Pancreas (tissue), 10 donors: ENCODE data around the gene HDAC4. TPM values are rescaled to one million over a fixed set of nuclear protein-coding genes. Genes with fewer than 3 reads are reported as not detected.

Experiments used
- ATAC-seq, 4 donors: fragments of 200-7000 bp; cut with Tn5 transposase; one replicate each; pipeline versions ENCODE4 v1.8.0 to v1.9.1; 2020; ENCODE audit warnings: mild to moderate bottlenecking in 4 of 4, moderate library complexity in 4 of 4
- DNase-seq, 6 donors: peaks; one replicate each; pipeline ENCODE4 v3.0.0-alpha.2; 2020
- FAIRE-seq: peaks from 2 replicates; lab custom pipeline; 2012; peaks lifted over from hg19 to GRCh38; lab: Jason Lieb, UNC
- H3K27ac ChIP-seq, 4 donors: fragments of 200-600 bp; sonication (generic); 1 replicate in 3 of 4; 2 replicates in 1 of 4; pipeline versions ENCODE4 v1.5.0 to v1.8.0; 2020
- H3K27me3 ChIP-seq, 4 donors: fragments of 200-600 bp; one replicate each; pipeline ENCODE4 v1.8.0; 2021
- H3K36me3 ChIP-seq, 3 donors: fragments of 200-600 bp; sonication (generic) in 1 of 3; one replicate each; pipeline versions ENCODE4 v1.5.0 to v1.8.0; 2020 to 2021
- H3K4me1 ChIP-seq, 3 donors: fragments of 200-600 bp; one replicate each; pipeline ENCODE4 v1.8.0; 2021
- H3K4me3 ChIP-seq, 4 donors: fragments of 200-600 bp; sonication (generic) in 2 of 4; one replicate each; pipeline versions ENCODE4 v1.5.0 to v1.8.0; 2020 to 2021
- H3K9me3 ChIP-seq, 4 donors: fragments of 200-600 bp; one replicate each; pipeline ENCODE4 v1.8.0; 2021
- CTCF ChIP-seq, 4 donors: fragments of 200-600 bp; sonication (generic) in 3 of 4; IDR thresholded peaks; one replicate each; pipeline versions ENCODE4 v1.5.0 to v1.8.0; 2021; ENCODE audit warnings: antibody characterized with exemption in 4 of 4
- WGBS, 2 donors: extraction: QIAGEN DNeasy Blood & Tissue Kit; methylation state at CpG; one replicate each; pipeline ENCODE4 v1.1.7; 2013; 5-methylcytosine and 5-hydroxymethylcytosine counted together
- intact Hi-C, 3 donors: fragments of 100-400 bp; cut with DNase I; formaldehyde crosslinking; loops; one replicate each; pipeline versions ENCODE4 v1.11.1 to v1.14.2; 2022
- polyA plus RNA-seq, 2 donors: library from polyadenylated mRNA; stranded (reverse); fragments of 200-250 nt; gene quantifications; one replicate each; pipeline ENCODE4 v1.2.3, GENCODE V29; 2013
- total RNA-seq, 6 donors: library from RNA; stranded (reverse); fragmentation: NEBNext Ultra II Directional in 4 of 6; extraction: Animal tissue kit (Norgen Biotek cat#: 25700) in 4 of 6; gene quantifications; one replicate each; pipeline versions ENCODE4 v1.2.1 to v1.2.4, GENCODE V29; 2021 to 2023
- donor health status: healthy with polysubstance abuse.
- donor health status: DM: no; HTN: no; CAD: no; lungs with moderate emphysema.
- donor health status: DM: no; HTN: no; CAD: no.
- donor health status: control.
- donor health status: control.
- donor health status: Bipolar disorder and iron deficiency.
- donor health status: DM: yes; HTN: yes; CAD: no.
- donor health status: DM: no; HTN: no; CAD: no.
- donor health status: DM: no; HTN: no; CAD: no.
- donor health status: DM: yes; HTN: yes; CAD: no.

HDAC4 gene
- total and polyA plus RNA-seq, 8 donors: 8.2 to 31.8 (median 16.6) TPM

- WGBS, 2 donors: 93 to 96% methylated on average over 11 of the region's 11 CpGs
- no peaks in the 10 kb centered on the region for H3K9me3 ChIP-seq
- H3K4me3 ChIP-seq: no peak overlapping the region
- no peaks in the 10 kb centered on the region for H3K4me1 ChIP-seq
- DNase-seq (peak in 2 of 6 donors; percentile 28 to 34), FAIRE-seq (no peak), ATAC-seq (no peak)
- H3K27me3 ChIP-seq: no peaks in the 10 kb centered on the region
- intact Hi-C loops: no loop called here
- peaks cover 0 to 7% (median 0%) of the 10 kb centered on the region in 3 donors for H3K36me3 ChIP-seq
- H3K27ac ChIP-seq: no peak overlapping the region
- TF ChIP-seq CTCF (IDR thresholded peaks at IDR 0.05): no peak
These were observed 353.0 kb downstream of the HDAC4 start for GRCh38 chr2:239047861-239048260.

GRCh38 chr2:239047420-239047819 is 353.4 kb downstream of the HDAC4 start:
- H3K9me3 ChIP-seq: no peaks in the 10 kb centered on the region
- peak in 1 of 4 donors; percentile 14 for ATAC-seq
- peaks cover 0 to 3% (median 0%) of the 10 kb centered on the region in 3 donors for H3K36me3 ChIP-seq
- intact Hi-C loops: no loop called here
- DNase-seq: peak in 2 of 6 donors; percentile 25 to 40
- H3K4me3 ChIP-seq: no peak overlapping the region
- TF ChIP-seq CTCF (IDR thresholded peaks at IDR 0.05): no peak
- no peak overlapping the region for H3K27ac ChIP-seq
- H3K27me3 ChIP-seq: no peaks in the 10 kb centered on the region
- FAIRE-seq: no peak
- H3K4me1 ChIP-seq: no peaks in the 10 kb centered on the region
- 92 to 95% methylated on average over 8 of the region's 8 CpGs for WGBS, 2 donors

GRCh38 chr2:239046822-239047221 is 354.0 kb downstream of the HDAC4 start:
- Histone ChIP-seq H3K9me3 (no peaks in the 10 kb centered on the region), H3K4me3 (no peak overlapping the region), H3K36me3 (no peaks in the 10 kb centered on the region), H3K27ac (no peak overlapping the region), H3K27me3 (no peaks in the 10 kb centered on the region), H3K4me1 (no peaks in the 10 kb centered on the region)
- no peak for TF ChIP-seq CTCF (IDR thresholded peaks at IDR 0.05)
- intact Hi-C loops: no loop called here
- DNase-seq: peak in 2 of 6 donors; percentile 30 to 44
- 90 to 94% methylated on average over 9 of the region's 9 CpGs for WGBS, 2 donors
- no peak for FAIRE-seq
- no peak for ATAC-seq

GRCh38 chr2:239044336-239044735 is 356.5 kb downstream of the HDAC4 start:
- no peaks in the 10 kb centered on the region for H3K36me3 ChIP-seq
- intact Hi-C loops: no loop called here
- H3K4me3 ChIP-seq: no peak overlapping the region
- DNase-seq (peak in 1 of 6 donors; percentile 21), ATAC-seq (no peak), FAIRE-seq (no peak)
- WGBS, 2 donors: 78 to 82% methylated on average over 9 of the region's 9 CpGs
- no peaks in the 10 kb centered on the region for H3K9me3 ChIP-seq
- no peaks in the 10 kb centered on the region for H3K4me1 ChIP-seq
- no peak for TF ChIP-seq CTCF (IDR thresholded peaks at IDR 0.05)
- H3K27me3 ChIP-seq: no peaks in the 10 kb centered on the region
- H3K27ac ChIP-seq: no peak overlapping the region

- FAIRE-seq: no peak
- DNase-seq: no peak
- intact Hi-C loops: no loop called here
- ATAC-seq: no peak
- no peak overlapping the region for H3K27ac ChIP-seq
- no peaks in the 10 kb centered on the region for H3K36me3 ChIP-seq
- no peaks in the 10 kb centered on the region for H3K4me1 ChIP-seq
- 84 to 90% methylated on average over 12 of the region's 12 CpGs for WGBS, 2 donors
- no peaks in the 10 kb centered on the region for H3K27me3 ChIP-seq
- H3K9me3 ChIP-seq: no peaks in the 10 kb centered on the region
- no peak for TF ChIP-seq CTCF (IDR thresholded peaks at IDR 0.05)
- no peak overlapping the region for H3K4me3 ChIP-seq
These were observed 357.5 kb downstream of the HDAC4 start for GRCh38 chr2:239043326-239043725.
